Large intestine (tissue), 3 donors: Measurements from ENCODE around the gene MAGEA8. TPM values are rescaled to one million over a fixed set of nuclear protein-coding genes. Genes with fewer than 3 reads are reported as not detected.
"Not testable (repeated sequence)": the region's sequence is repeated elsewhere in the genome, so short reads cannot be mapped to it uniquely, and the experiment has no call there.

Source experiments
- DNase-seq, 2 donors: peaks; one replicate each; pipeline versions ENCODE4 v3.0.0 to v3.0.0-alpha.2; 2013
- H3K27ac ChIP-seq: one replicate; pipeline ENCODE4 v1.5.1; 2013; ENCODE audit warnings: low read length
- H3K27me3 ChIP-seq: 2 replicates; pipeline ENCODE4 v1.6.1; 2013; ENCODE audit warnings: low read length; ENCODE audit not compliant: control insufficient read depth, insufficient read depth
- H3K36me3 ChIP-seq: 2 replicates; pipeline ENCODE4 v1.6.1; 2013; ENCODE audit warnings: low read length; ENCODE audit not compliant: control insufficient read depth, insufficient read depth
- H3K4me1 ChIP-seq: one replicate; pipeline ENCODE4 v1.6.1; 2013; ENCODE audit warnings: low read length; ENCODE audit not compliant: control insufficient read depth, insufficient read depth
- H3K4me3 ChIP-seq: one replicate; pipeline ENCODE4 v1.5.1; 2013; ENCODE audit warnings: low read length
- H3K9me3 ChIP-seq: one replicate; pipeline ENCODE4 v1.6.1; 2013; ENCODE audit warnings: mild to moderate bottlenecking, low read depth, low read length, moderate library complexity; ENCODE audit not compliant: control insufficient read depth
- WGBS: methylation state at CpG from one replicate; pipeline ENCODE4 v1.1.5; 2013; ENCODE audit warnings: low lambda C conversion rate; ENCODE audit not compliant: insufficient coverage; 5-methylcytosine and 5-hydroxymethylcytosine counted together
- polyA plus RNA-seq: library from polyadenylated mRNA; unstranded; fragments of 120-200 nt; gene quantifications from one replicate; pipeline ENCODE4 v1.2.1, GENCODE V29; 2013

Gene MAGEA8
- polyA plus RNA-seq, 1 donor, result 0.12 TPM

DNA sequence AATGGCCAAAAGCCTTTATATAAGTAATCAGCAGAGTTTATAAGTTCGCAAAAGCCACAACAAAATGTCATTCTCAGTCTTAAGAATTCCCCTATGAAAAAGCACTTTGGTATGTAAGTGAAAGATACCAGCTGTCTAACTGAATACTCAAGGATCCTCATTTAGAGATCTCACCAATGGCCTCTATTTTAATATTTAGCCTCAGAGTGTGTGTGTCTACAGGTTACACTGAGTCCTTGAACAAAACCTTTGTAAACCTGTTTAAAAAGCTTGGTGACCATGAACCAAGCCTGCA is 46.9 kb downstream of the MAGEA8 start:
- no CpG with 5 or more reads among the region's 1 CpG for WGBS
- H3K36me3 ChIP-seq, H3K4me3 ChIP-seq, H3K9me3 ChIP-seq, H3K27ac ChIP-seq, H3K4me1 ChIP-seq, DNase-seq, H3K27me3 ChIP-seq: not testable (repeated sequence)

DNA sequence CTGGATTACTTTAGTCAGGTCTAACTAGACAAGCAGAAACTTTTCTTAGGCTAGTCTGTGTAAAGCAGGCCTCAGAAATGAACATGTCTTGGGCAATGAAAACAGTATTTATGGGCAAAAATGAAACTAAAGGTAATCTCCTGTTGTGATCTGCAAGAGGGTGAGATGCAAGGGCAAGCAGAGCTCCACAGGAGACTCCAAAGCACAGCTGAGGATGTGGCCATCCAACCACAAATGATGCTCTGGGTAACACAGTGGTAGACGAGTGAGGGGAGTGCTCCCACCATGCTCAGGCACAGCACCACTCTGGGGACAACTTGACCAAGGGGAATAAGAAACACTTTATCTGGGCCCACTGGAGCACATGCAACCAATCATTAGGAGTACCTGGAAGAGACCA is 47.7 kb downstream of the MAGEA8 start:
- WGBS, result no CpG with 5 or more reads among the region's 1 CpG
- not testable (repeated sequence) for H3K4me3 ChIP-seq, DNase-seq, H3K27ac ChIP-seq, H3K9me3 ChIP-seq, H3K27me3 ChIP-seq, H3K36me3 ChIP-seq, H3K4me1 ChIP-seq

DNA sequence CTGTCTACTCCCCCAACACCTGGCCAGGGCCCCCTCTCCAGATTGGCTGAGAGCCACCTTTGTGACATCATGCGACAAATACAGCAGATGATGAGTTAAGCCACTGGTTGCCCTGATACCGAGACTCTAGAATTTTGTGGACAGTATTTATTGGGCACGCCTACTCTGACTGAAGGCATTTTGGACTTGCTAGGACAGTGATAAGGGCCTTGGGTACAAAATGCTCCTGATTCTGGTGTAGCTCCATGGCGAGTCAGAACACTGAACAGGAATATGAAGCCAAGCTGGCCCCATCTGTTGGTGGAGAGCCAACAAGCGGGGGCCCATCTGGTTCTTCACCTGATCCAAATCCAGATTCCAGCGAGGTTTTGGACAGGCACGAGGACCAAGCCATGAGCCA is 48.4 kb downstream of the MAGEA8 start, which contains the start of gene HSFX4:
Gene HSFX4 (plus strand): TSS at position 174 of the 400 bp plus-strand sequence. CDS start 72 bp downstream, at position 246.
- DNase-seq, H3K27ac ChIP-seq, H3K36me3 ChIP-seq, H3K4me3 ChIP-seq, H3K9me3 ChIP-seq, H3K27me3 ChIP-seq, H3K4me1 ChIP-seq: not testable (repeated sequence)
- no CpG with 5 or more reads among the region's 7 CpGs for WGBS

DNA sequence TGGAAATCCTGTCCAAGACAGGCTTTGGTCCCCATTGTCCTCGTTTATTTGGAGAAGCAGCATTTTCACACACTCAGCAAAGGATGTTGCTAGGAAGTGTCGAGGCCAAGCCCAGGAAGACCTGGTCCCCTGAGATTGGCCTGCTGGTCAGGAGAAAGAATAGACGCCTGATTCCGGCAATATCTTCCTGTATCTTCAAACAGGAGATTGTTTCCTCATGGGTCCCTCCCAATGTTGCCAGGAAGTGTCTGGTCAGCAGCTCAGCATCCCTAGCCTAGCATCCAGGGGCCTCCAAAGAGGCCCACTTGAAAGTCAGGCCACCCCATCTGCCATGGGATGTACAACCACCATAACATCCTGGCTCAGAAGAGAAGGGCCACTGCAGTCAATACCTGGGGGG is 50.4 kb downstream of the MAGEA8 start:
- H3K4me3 ChIP-seq, H3K27ac ChIP-seq, DNase-seq, H3K27me3 ChIP-seq, H3K36me3 ChIP-seq, H3K4me1 ChIP-seq, H3K9me3 ChIP-seq: not testable (repeated sequence)
- no CpG with 5 or more reads among the region's 4 CpGs for WGBS

DNA sequence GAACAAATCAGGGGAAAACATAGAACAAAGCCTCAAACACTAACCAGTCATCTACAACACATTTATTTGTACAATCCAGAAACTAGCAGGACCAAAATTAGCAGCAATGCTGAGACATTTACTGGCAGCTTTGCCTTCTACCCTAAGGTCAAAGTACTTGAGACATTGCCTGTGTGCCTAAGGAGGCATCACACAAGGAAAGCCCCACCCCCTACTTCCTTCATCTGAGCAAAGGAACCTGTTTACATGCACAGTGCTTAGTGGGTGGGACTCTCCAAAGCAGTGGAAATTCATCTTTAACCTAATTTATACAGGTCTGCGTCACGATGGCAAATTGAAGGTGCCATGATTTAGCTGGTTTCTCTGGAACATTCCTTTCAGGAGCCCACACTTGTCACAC is 51.2 kb downstream of the MAGEA8 start:
- not testable (repeated sequence) for DNase-seq, H3K4me3 ChIP-seq, H3K27ac ChIP-seq, H3K27me3 ChIP-seq, H3K4me1 ChIP-seq, H3K36me3 ChIP-seq, H3K9me3 ChIP-seq
- no CpG with 5 or more reads among the region's 2 CpGs for WGBS

DNA sequence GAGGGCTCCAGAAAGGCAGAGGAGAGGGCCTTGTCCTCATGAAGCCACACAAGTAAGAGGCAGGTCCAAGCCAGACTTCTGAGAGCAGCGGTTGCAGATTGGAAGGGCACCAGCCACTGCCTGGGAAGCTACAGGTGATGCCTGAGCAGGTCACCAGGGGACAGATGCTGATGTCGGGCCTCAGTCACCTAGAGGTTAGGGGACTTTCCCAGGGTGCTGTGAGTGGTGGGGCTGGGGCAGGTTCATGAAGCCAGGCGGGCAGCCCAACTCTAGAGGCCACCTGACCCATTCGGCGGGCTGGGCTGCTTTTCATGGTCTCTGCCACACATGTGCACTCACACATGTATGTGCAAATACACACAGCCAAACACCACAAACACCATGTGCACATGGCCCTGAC is 52.0 kb downstream of the MAGEA8 start:
- no CpG with 5 or more reads among the region's 5 CpGs for WGBS
- H3K27me3 ChIP-seq, DNase-seq, H3K9me3 ChIP-seq, H3K27ac ChIP-seq, H3K4me1 ChIP-seq, H3K4me3 ChIP-seq, H3K36me3 ChIP-seq: not testable (repeated sequence)

DNA sequence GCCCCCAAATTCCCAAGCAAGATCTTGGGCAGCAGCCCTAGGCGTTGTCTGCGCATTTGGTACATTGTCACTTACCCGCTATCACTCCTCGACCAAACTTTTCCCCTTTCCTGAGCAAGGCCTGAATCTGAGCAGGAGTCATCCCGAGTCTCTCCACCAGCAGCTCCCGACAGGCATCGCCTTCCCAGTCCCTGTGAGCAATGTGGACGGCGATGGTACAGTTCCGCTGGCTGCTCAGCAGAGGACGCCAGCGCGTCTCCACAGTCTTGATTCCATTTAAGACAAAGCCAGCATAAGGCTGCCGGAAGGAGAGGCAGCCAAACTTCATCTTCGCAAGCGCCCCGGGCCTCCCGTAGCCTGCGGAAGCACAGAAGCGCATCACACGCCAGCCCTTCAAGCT is 52.6 kb downstream of the MAGEA8 start:
- WGBS, result no CpG with 5 or more reads among the region's 21 CpGs
- not testable (repeated sequence) for H3K36me3 ChIP-seq, H3K4me3 ChIP-seq, H3K4me1 ChIP-seq, DNase-seq, H3K27me3 ChIP-seq, H3K27ac ChIP-seq, H3K9me3 ChIP-seq

Other genes starting within 250 kb of the MAGEA8 start
- 30.5 TPM for gene TMEM185A, start 249.4 kb upstream of the MAGEA8 start, polyA plus RNA-seq
- gene MAGEA11, start 169.1 kb upstream of the MAGEA8 start, polyA plus RNA-seq, result not detected
- gene HSFX1, start 107.1 kb upstream of the MAGEA8 start, polyA plus RNA-seq, result 3.1 TPM
- gene MAGEA9, start 99.3 kb upstream of the MAGEA8 start, polyA plus RNA-seq, result not detected
- 0.15 TPM for gene HSFX4, start 48.4 kb downstream of the MAGEA8 start, polyA plus RNA-seq
- gene EOLA2, start 57.3 kb downstream of the MAGEA8 start, polyA plus RNA-seq, result 29.9 TPM